ENCODE data around the gene SPATA21.

Gene SPATA21

GRCh38 chr1:16352842-16353535 is 84.2 kb downstream of the SPATA21 start:
- TF ChIP-seq, protein P1, sequence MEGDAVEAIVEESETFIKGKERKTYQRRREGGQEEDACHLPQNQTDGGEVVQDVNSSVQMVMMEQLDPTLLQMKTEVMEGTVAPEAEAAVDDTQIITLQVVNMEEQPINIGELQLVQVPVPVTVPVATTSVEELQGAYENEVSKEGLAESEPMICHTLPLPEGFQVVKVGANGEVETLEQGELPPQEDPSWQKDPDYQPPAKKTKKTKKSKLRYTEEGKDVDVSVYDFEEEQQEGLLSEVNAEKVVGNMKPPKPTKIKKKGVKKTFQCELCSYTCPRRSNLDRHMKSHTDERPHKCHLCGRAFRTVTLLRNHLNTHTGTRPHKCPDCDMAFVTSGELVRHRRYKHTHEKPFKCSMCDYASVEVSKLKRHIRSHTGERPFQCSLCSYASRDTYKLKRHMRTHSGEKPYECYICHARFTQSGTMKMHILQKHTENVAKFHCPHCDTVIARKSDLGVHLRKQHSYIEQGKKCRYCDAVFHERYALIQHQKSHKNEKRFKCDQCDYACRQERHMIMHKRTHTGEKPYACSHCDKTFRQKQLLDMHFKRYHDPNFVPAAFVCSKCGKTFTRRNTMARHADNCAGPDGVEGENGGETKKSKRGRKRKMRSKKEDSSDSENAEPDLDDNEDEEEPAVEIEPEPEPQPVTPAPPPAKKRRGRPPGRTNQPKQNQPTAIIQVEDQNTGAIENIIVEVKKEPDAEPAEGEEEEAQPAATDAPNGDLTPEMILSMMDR (IDR thresholded peaks at IDR 0.05; ENCODE audit: extremely low read depth, missing control alignments): no peak
- DNase-seq (ENCODE audit: low spot score): no peak

- TF ChIP-seq, protein P1 (IDR thresholded peaks at IDR 0.05; ENCODE audit: extremely low read depth, missing control alignments): peak; percentile 63
- peak; percentile 94 for DNase-seq (ENCODE audit: low spot score)
Measured at GRCh38 chr1:16351994-16352841, 85.0 kb downstream of the SPATA21 start, which contains the start of gene FBXO42. Gene FBXO42, minus strand, starts transcription at chr1:16352480. Its CDS starts 37,062 bp downstream, at chr1:16315418.

DNA sequence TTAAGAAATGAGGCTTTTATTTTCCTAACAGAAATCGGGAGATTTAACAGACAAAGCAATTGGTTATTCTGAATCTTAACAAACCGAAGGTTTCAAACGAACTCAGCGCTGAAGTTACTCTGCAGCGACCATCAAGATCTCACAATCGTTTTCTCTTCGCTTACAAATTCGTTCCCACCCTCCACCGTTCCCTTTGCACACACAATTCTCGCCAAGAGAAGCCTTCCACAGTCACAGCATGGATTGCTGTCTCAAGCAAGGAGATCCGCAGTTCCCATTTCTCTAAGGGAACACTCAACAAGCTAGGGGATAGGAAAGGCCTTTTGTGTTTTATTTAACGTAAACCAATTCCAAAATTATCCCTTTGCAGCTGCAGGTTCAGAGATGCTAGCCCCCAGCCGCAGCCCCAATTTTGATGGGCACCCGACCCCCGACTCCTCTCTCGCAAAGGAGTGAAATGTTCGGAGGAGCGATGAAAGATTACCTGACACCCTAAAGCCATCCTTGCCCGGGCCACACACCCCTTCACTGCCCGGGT is 85.7 kb downstream of the SPATA21 start:
- TF ChIP-seq, protein P1 (IDR thresholded peaks at IDR 0.05; ENCODE audit: extremely low read depth, missing control alignments): no peak
- DNase-seq (ENCODE audit: low spot score): peak; percentile 16

- no peak for DNase-seq (ENCODE audit: low spot score)
- TF ChIP-seq, protein P1 (IDR thresholded peaks at IDR 0.05; ENCODE audit: extremely low read depth, missing control alignments): no peak
Measured at GRCh38 chr1:16349847-16350406, 87.3 kb downstream of the SPATA21 start.

All from GM20000 (cell line).